Endodermal cell (in vitro differentiated cells): ENCODE measurements around the gene ASPSCR1. TPM values are rescaled to one million over a fixed set of nuclear protein-coding genes. Genes with fewer than 3 reads are reported as not detected.
A peak's percentile ranks its signal among the peaks of the same experiment; 100 is the strongest.

Experiments
- DNase-seq: peaks from one replicate; pipeline ENCODE4 v3.0.0-alpha.2; 2017
- H3K27ac ChIP-seq: 2 replicates; pipeline ENCODE4 v1.5.1; 2013; ENCODE audit warnings: mild to moderate bottlenecking, low read depth, low read length, moderate library complexity
- H3K27me3 ChIP-seq: 2 replicates; pipeline ENCODE4 v1.6.1; 2013; ENCODE audit warnings: mild to moderate bottlenecking, low read length, moderate library complexity; ENCODE audit not compliant: insufficient read depth, control insufficient read depth, poor library complexity, severe bottlenecking
- H3K36me3 ChIP-seq: 2 replicates; pipeline ENCODE4 v1.7.0; 2013; ENCODE audit warnings: mild to moderate bottlenecking, low read length, moderate library complexity; ENCODE audit not compliant: control insufficient read depth, insufficient read depth
- H3K4me1 ChIP-seq: one replicate; pipeline ENCODE4 v1.7.0; 2013; ENCODE audit warnings: low read length; ENCODE audit not compliant: control insufficient read depth, insufficient read depth
- H3K4me3 ChIP-seq: 2 replicates; pipeline ENCODE4 v1.5.1; 2013; ENCODE audit warnings: mild to moderate bottlenecking, low read length, moderate library complexity
- H3K9ac ChIP-seq: 2 replicates; pipeline ENCODE4 v1.6.1; 2013; ENCODE audit warnings: mild to moderate bottlenecking, low read length, moderate library complexity; ENCODE audit not compliant: poor library complexity, severe bottlenecking; ENCODE audit errors: extremely low read depth
- H3K9me3 ChIP-seq: 2 replicates; pipeline ENCODE4 v1.6.1; 2013; ENCODE audit warnings: mild to moderate bottlenecking, low read length, moderate library complexity; ENCODE audit not compliant: control insufficient read depth
- H3K27ac Mint-ChIP-seq: 2 replicates; pipeline ENCODE4 v1.8.0; 2020; ENCODE audit warnings: mixed read lengths
- H3K27me3 Mint-ChIP-seq: 2 replicates; pipeline ENCODE4 v1.8.0; 2021; ENCODE audit warnings: mild to moderate bottlenecking, mixed read lengths; ENCODE audit not compliant: insufficient read depth
- H3K36me3 Mint-ChIP-seq: 2 replicates; pipeline ENCODE4 v1.8.0; 2020; ENCODE audit warnings: low read depth, mixed read lengths
- H3K4me1 Mint-ChIP-seq: 2 replicates; pipeline ENCODE4 v1.8.0; 2020; ENCODE audit warnings: mixed read lengths
- H3K4me3 Mint-ChIP-seq: 2 replicates; pipeline ENCODE4 v1.8.0; 2020; ENCODE audit warnings: mild to moderate bottlenecking, moderate library complexity, mixed read lengths
- H3K9me3 Mint-ChIP-seq: 2 replicates; pipeline ENCODE4 v1.8.0; 2020; ENCODE audit warnings: mild to moderate bottlenecking, mixed read lengths
- WGBS, 2 experiments: methylation state at CpG; one replicate each; pipeline versions ENCODE4 v1.1.5 to v1.1.7; 2013; ENCODE audit warnings: missing lambda C conversion rate in 2 of 2, mixed read lengths in 1 of 2; ENCODE audit not compliant: insufficient coverage in 1 of 2, insufficient read length in 1 of 2; 5-methylcytosine and 5-hydroxymethylcytosine counted together
- total RNA-seq, 2 donors: library from RNA; stranded (reverse); fragmentation: NEBNext Ultra II Directional in 1 of 2; extraction: Animal tissue kit (Norgen Biotek cat#: 25700) in 1 of 2; gene quantifications; 2 replicates in 1 of 2; 3 replicates in 1 of 2; pipeline ENCODE4 v1.2.1, GENCODE V29; 2021
- TF ChIP-seq, protein P1 (sequence below): fragments of 200-600 bp; sonication (generic); conservative IDR thresholded peaks from 2 replicates; pipeline ENCODE4 v1.5.0; 2021; ENCODE audit warnings: antibody characterized with exemption, mild to moderate bottlenecking

ASPSCR1 gene
- total RNA-seq, 2 donors from 2014 or later, result 50.8 to 65.4 TPM

DNA sequence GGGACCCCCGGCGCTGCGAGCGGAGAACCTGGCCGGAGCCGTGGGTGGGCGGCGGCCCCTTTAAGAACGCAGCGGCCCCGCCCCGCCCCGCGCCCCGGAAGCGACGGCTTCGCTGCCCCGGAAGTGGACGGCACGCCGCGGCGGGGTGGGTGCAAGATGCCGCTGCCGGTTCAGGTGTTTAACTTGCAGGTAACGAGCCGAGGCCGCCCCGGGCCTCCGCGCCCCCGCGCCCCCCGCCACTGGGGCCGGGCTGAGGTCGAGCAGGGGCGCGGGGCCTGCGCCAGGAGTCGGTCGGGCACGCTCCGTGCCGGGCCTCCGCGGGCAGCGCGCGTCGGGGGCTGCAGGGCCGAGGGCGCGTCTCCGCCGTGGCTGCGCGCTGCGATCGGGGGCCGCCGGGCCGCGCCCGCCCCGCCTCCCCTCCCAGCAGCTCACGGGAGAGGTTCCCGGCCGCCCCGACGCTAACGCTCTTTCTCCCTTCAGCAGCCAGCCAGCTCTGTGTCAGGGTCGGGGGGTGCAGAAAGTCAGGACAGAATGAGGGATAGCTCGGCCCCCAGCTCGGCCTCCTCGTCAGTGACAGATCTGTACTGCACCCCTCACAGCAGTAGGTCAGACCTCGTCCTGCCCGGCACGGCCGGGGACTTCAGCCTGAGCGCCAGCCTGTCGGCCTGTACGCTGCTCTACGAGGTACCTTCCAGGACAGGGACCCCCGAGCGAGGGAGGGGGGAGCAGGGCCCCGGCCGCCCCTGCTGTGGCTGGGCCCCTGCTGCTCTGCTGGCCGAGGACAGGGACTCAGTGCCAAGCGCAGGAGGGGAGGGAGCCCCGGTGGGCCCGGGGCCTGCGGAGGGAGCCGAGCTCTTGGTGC lies 74.6 kb downstream of the ASPSCR1 start, which contains the start of the genes GPS1 and RFNG:
Gene GPS1, plus strand, starts transcription at position 123 of the 862 bp plus-strand sequence. Its CDS starts 34 bp downstream, at position 157.
Gene RFNG, minus strand, starts transcription at position 36 of the 862 bp plus-strand sequence. CDS start 45 bp downstream, outside the sequence.
- no peaks in the 10 kb centered on the region for H3K27me3 ChIP-seq
- peak within 1 kb of the TSS; percentile 71 for H3K9ac ChIP-seq
- Mint-ChIP-seq H3K4me1 (peaks cover 4% of the 10 kb centered on the region), H3K27me3 (no peaks in the 10 kb centered on the region), H3K4me3 (peak within 1 kb of the TSS; percentile 78), H3K9me3 (no peaks in the 10 kb centered on the region), H3K27ac (peak within 1 kb of the TSS; percentile 61), H3K36me3 (peaks cover 14% of the 10 kb centered on the region)
- 0 to 1% methylated on average over 27 to 94 of the region's 94 CpGs for WGBS, 2 experiments
- DNase-seq, result peak; percentile 93
- TF ChIP-seq, protein P1, sequence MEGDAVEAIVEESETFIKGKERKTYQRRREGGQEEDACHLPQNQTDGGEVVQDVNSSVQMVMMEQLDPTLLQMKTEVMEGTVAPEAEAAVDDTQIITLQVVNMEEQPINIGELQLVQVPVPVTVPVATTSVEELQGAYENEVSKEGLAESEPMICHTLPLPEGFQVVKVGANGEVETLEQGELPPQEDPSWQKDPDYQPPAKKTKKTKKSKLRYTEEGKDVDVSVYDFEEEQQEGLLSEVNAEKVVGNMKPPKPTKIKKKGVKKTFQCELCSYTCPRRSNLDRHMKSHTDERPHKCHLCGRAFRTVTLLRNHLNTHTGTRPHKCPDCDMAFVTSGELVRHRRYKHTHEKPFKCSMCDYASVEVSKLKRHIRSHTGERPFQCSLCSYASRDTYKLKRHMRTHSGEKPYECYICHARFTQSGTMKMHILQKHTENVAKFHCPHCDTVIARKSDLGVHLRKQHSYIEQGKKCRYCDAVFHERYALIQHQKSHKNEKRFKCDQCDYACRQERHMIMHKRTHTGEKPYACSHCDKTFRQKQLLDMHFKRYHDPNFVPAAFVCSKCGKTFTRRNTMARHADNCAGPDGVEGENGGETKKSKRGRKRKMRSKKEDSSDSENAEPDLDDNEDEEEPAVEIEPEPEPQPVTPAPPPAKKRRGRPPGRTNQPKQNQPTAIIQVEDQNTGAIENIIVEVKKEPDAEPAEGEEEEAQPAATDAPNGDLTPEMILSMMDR, result no peak
- H3K9me3 ChIP-seq, result no peaks in the 10 kb centered on the region
- H3K36me3 ChIP-seq, result peaks cover 52% of the 10 kb centered on the region
- peak within 1 kb of the TSS; percentile 89 for H3K4me3 ChIP-seq
- H3K27ac ChIP-seq, result no peak within 1 kb of the TSS
- no peaks in the 10 kb centered on the region for H3K4me1 ChIP-seq

DNA sequence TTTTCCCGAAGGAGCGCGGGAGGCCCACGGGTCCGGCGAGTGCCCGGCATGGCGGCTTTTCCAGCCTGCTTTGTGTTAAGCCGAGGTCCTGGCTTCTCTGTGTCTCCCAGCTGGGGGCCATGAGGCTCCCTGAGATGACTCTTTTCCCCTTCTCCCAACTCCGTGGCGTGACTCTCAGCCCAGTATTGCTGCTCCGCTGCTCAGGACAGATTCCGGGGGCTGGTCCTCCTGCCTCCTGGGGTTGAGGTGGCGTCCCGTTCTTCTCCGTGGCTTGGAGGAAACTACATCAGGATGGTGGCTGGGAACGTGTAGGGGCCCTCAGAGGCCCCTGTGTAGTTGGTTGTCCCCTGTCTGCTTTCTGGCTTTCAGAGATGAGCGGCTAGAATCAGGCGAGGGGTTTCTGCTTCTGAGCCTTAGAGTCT lies 75.2 kb downstream of the ASPSCR1 start:
- H3K27me3 Mint-ChIP-seq, result no peaks in the 10 kb centered on the region
- no peak overlapping the region for H3K27ac Mint-ChIP-seq
- H3K36me3 Mint-ChIP-seq, result peaks cover 9% of the 10 kb centered on the region
- Histone ChIP-seq H3K9ac (peak overlapping the region; percentile 71), H3K4me3 (peak overlapping the region; percentile 89), H3K36me3 (peaks cover 46% of the 10 kb centered on the region), H3K27ac (no peak overlapping the region), H3K9me3 (no peaks in the 10 kb centered on the region), H3K4me1 (no peaks in the 10 kb centered on the region), H3K27me3 (no peaks in the 10 kb centered on the region)
- 24 to 37% methylated on average over 14 to 19 of the region's 19 CpGs for WGBS, 2 experiments
- DNase-seq, result no peak
- peaks cover 4% of the 10 kb centered on the region for H3K4me1 Mint-ChIP-seq
- TF ChIP-seq, protein P1, result no peak
- H3K4me3 Mint-ChIP-seq, result peak overlapping the region; percentile 78
- H3K9me3 Mint-ChIP-seq, result no peaks in the 10 kb centered on the region

DNA sequence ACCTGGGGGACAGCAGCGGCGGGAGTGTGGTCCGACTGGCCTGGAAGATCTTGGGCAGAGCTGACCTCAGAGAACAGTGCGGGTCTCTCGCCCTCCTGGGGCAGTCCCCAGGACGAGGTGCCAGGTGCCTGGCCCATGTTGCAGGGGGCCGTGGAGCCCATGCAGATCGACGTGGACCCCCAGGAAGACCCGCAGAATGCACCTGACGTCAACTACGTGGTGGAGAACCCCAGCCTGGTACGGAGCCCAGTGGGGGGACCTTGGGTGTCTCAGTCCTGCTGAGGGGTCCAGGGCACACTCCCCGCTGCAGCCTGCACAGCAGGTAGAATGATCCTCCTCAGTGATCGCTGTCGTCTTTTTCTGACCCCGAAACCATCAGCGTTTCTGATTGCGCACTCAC lies 75.7 kb downstream of the ASPSCR1 start:
- Histone ChIP-seq H3K9me3 (no peaks in the 10 kb centered on the region), H3K9ac (peak overlapping the region; percentile 71), H3K27me3 (no peaks in the 10 kb centered on the region), H3K27ac (no peak overlapping the region), H3K4me3 (peak overlapping the region; percentile 89), H3K4me1 (no peaks in the 10 kb centered on the region), H3K36me3 (peaks cover 47% of the 10 kb centered on the region)
- H3K4me1 Mint-ChIP-seq, result peaks cover 4% of the 10 kb centered on the region
- H3K9me3 Mint-ChIP-seq, result no peaks in the 10 kb centered on the region
- H3K27me3 Mint-ChIP-seq, result no peaks in the 10 kb centered on the region
- TF ChIP-seq, protein P1, result no peak
- WGBS, 2 experiments, result 89 to 92% methylated on average over 13 to 19 of the region's 19 CpGs
- H3K36me3 Mint-ChIP-seq, result peaks cover 11% of the 10 kb centered on the region
- peak overlapping the region; percentile 78 for H3K4me3 Mint-ChIP-seq
- no peak for DNase-seq
- no peak overlapping the region for H3K27ac Mint-ChIP-seq
